Ishikawa (cell line): Measurements from ENCODE around the gene UBN1.

Experiments
- CREB1 ChIP-seq: IDR thresholded peaks from 2 replicates; pipeline ENCODE4 v1.6.1; 2012; ENCODE audit warnings: low read depth
- EP300 ChIP-seq: IDR thresholded peaks from 2 replicates; pipeline ENCODE4 v1.6.1; 2012; ENCODE audit warnings: borderline replicate concordance
- FOXM1 ChIP-seq: IDR thresholded peaks from 2 replicates; pipeline ENCODE4 v1.6.1; 2012; ENCODE audit warnings: low read depth, borderline replicate concordance
- RAD21 ChIP-seq: IDR thresholded peaks from 2 replicates; pipeline ENCODE4 v1.6.1; 2012; ENCODE audit warnings: low read depth
- USF1 ChIP-seq: IDR thresholded peaks from 2 replicates; pipeline ENCODE4 v1.6.1; 2012
- YY1 ChIP-seq: IDR thresholded peaks from 2 replicates; pipeline ENCODE4 v1.6.1; 2012; ENCODE audit warnings: low read depth

DNA sequence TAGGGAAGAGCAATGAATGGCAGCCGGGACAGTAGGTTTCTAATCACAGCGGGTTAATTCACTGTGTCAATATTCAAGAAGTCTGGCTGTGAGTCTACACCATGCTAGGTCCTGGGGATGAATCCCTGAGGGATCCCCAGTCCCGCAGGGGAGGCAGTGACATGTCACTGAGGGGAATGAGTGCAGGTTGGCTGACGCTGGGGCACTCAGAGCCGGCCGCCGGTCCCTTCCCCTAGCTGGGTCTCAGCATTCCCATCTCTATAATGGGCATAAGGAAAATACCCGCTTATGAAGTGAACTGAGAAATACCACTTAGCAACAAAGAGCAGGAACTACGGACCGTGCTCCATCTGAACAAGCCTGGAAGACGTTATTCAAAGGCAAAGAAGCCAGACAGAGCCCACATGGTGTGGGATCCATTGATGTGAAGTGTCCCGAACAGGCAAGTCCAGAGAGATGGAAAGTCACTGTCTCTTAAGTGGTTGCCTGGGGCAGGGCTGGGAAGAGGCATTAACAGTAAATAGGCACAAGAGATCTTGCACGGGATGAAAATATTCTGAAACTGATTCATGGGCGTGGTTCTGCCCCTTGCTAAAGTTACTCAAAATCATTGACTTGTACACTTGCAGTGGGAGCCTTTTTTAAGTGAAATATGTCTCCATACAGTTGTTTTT lies 57.8 kb downstream of the UBN1 start:
- TF ChIP-seq FOXM1 (no peak), EP300 (no peak), RAD21 (no peak), YY1 (no peak), USF1 (no peak), CREB1 (no peak)
